ENCODE measurements around the gene AOAH.

The AOAH gene

DNA sequence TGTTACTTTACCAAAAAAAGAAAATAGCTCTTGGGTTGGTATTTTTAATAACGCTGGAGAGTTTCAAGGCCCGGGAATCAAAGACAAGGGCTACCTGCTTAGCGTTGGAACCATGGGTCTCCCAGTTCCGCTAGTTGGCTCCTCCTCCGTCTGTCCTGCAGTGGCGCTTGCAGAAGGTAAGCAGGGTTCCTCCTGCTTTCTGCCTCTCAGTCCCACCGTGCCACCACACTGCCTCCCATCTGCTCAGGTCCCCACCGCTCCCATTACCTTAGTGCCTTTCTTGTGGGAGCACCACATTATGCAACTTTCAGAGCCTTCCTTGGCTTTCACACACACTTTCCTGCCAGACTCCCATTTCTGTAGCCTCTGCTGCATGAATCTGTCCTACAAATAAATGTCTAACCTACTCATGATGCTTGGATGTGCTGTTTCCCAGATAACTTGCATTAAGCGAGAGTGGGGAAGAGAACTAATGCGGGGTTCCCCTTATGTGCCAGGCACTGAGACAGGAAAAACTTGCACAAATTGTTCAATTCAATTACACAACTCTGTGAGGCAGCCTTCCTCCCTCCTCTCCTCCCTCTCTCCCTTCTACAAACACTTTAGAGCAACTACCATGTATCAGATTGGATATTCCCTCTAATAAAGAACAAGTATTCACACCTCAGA is 124.5 kb downstream of the AOAH start:
- no peak for DNase-seq

DNA sequence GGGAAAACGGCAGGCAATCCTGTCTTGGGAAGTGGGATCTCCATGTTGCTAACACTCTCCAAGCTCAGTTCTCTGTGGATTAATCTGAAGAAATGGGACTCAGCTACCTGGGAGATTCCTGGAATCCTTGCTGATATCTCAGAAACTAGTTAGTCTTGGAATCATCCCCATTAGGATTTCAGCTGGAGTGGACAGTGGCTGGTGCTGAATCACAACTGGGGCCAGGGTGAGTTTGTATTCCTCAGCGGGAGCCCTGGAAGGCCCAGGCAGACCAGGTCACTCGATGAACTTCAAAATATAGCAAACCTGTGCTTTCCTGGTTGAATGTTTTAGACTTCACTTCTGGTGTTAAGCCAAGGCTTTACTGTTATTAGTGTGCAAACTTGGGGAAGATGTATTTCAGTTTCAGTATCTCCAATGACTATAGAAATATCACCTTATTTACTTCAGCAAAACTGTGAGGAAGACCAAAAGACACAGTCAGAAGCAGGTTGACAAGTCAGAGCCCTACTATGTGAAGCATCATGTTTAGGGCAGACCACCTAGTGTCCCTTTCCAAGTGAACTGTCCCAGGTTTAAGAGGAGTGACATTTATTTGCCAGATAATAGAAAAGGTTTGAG is 126.1 kb downstream of the AOAH start:
- DNase-seq = no peak

GRCh38 chr7:36597090-36597773 is 127.1 kb downstream of the AOAH start:
- no peak for DNase-seq

DNA sequence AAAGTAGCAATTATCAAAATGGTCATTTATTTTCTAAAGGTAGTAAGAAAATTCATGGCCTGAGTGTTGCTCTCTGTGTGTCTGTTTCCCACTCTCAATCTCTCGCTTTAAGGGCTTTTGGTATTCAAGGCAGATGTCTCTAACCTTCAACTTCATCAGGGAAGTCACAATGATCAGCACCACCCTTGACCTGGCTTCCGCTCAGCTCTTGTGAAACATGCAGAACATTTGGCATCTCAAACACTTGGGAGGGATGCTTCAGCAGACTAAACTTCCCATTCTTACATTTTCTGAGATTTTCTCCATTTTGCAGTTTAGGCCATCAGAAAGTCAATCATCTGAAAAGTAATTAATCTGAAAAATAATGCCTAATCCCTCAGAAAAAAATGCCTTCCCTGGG is 129.8 kb downstream of the AOAH start:
- no peak for DNase-seq

- no peak for DNase-seq
Measured at GRCh38 chr7:36591636-36592035, 132.7 kb downstream of the AOAH start.

GRCh38 chr7:36589391-36589790 is 134.9 kb downstream of the AOAH start:
- DNase-seq = no peak

DNA sequence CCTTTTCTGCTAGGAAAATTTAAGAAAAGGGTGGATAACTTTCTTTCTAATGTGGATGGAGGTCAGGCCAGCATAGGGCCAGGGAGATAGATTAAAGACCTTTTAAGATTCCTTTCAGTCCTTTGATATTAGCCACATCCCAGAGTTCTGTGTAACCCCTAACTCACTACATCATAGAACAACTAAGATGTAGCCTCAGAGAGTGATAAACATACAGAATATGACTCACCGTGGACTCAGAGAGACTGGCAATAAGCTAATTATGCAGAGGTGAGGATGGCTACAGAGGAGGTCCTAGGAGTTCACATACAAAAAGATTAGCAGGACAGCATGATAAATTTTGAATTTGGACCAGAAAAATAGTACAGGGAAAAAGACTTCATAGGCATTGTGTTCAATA is 141.0 kb downstream of the AOAH start:
- DNase-seq = no peak

- no peak for DNase-seq
Measured at GRCh38 chr7:36575832-36576231, 148.5 kb downstream of the AOAH start.

GRCh38 chr7:36573066-36573465 is 151.2 kb downstream of the AOAH start:
- DNase-seq = no peak

GRCh38 chr7:36571190-36571560 is 153.1 kb downstream of the AOAH start:
- DNase-seq = no peak

GRCh38 chr7:36570528-36571189 is 153.6 kb downstream of the AOAH start:
- no peak for DNase-seq

- no peak for DNase-seq
Measured at GRCh38 chr7:36568452-36568849, 155.8 kb downstream of the AOAH start.

DNA sequence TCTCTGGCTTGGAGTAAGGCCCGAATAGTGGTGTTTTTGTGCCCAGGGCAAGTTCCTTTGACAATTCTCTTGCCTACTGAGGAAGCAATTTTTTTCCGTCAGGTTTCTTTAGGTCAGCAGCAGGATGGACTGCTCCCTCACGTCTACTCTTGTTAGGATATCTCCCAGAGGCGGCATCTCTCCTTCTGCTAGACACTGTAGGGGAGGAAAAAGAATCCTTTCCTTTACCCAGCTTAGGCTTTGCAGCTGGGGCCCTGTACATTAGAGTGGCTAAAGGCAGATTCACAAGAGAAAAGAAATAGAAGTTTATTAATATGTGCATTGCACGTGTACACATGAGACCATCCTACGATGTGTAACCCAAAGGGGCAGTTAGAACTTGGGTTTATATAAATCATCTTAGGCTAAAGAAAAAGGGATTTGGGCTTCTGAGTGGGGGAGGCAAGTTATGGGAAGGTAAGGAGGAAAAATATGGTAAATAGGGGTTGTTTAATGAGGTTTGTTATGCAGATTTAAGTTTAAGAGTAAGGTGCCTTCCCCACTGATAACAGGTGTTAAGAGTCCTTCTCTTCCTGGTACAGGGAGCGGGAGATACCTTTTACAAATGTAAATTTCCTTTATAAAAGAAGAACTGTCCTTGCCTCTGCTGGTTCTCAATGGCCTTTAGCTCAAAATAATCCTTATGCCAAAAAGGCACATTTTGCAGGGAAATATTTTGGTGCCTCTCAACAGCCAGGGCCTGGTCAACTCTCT is 156.4 kb downstream of the AOAH start:
- DNase-seq = no peak

DNA sequence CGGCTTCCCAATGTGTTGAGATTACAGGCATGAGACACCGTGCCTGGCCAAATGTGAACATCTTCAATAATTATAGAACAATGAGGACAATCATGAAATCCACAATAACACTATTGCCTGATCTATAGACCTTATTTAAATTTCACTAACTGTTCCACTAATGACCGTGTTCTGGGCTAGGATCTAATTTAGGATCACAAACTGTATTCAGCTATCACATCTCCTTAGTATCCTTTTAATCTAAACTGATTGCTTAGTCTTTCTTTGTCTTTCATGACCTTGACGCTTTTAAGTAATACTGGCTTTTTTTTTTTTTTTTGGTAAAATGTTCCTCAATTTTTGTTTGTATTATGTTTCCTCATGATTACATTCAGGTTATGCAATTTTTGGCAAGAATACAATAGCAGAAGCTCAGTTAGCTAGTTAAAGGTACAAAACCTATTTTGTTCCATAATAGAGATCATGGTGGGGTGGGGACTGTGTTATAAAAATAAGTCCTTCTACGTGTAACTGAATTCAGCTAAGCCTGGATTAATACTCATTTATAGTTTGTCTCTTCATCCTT is 158.4 kb downstream of the AOAH start:
- DNase-seq = no peak

DNA sequence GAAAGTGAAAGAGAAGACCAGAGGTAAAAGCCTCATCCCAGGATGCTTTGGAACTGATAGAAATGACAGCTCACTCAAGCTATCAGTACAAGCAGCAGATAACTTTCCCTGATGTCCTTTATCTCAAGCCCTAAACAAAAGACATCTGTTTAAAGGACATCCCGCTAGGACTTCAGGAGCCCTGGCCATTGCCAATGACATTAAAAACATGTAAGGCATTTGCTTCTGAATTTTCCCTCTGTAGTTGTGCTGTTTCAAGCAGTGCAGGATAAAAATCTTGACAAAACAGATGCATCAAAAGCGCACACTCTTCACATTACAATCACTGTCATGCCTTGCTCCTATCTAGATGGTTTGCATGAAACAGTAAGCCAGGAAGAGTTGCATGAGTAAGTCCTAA is 159.8 kb downstream of the AOAH start:
- DNase-seq = no peak

- DNase-seq = no peak
Measured at GRCh38 chr7:36563706-36564327, 160.5 kb downstream of the AOAH start.

DNA sequence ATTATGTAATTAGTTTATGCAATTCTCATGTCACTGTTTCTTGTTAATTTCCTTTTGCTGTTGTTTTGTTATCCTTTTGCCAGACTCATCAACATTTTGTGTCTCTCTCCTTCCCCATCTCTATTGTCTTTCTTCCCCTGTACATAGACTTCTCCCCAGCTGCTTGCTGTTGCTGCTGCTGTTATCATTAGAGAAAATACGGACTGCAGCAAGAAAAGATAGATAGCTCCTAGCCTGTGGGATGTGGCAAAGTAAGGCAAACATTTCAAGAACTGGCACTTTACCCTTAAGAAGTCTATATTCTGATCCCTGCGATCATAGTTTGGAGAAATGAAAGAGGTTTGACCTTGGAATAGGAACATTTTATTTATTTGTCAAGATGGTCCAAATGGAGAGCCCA is 162.2 kb downstream of the AOAH start:
- no peak for DNase-seq

GRCh38 chr7:36549029-36549428 is 175.3 kb downstream of the AOAH start:
- DNase-seq = no peak

GRCh38 chr7:36547416-36547815 is 176.9 kb downstream of the AOAH start:
- DNase-seq = no peak

- DNase-seq = no peak
Measured at GRCh38 chr7:36546331-36546730, 178.0 kb downstream of the AOAH start.

- DNase-seq = no peak
Measured at GRCh38 chr7:36545291-36545690, 179.0 kb downstream of the AOAH start.

- DNase-seq = no peak
Measured at GRCh38 chr7:36538126-36538525, 186.2 kb downstream of the AOAH start.

Measured in DMS79 treated with DMSO at 0.1 percent for 48 hours (cell line).